ENCODE measurements around the gene TMED1.
"Not testable (repeated sequence)": the region's sequence is repeated elsewhere in the genome, so short reads cannot be mapped to it uniquely, and the experiment has no call there.

Gene TMED1

DNA sequence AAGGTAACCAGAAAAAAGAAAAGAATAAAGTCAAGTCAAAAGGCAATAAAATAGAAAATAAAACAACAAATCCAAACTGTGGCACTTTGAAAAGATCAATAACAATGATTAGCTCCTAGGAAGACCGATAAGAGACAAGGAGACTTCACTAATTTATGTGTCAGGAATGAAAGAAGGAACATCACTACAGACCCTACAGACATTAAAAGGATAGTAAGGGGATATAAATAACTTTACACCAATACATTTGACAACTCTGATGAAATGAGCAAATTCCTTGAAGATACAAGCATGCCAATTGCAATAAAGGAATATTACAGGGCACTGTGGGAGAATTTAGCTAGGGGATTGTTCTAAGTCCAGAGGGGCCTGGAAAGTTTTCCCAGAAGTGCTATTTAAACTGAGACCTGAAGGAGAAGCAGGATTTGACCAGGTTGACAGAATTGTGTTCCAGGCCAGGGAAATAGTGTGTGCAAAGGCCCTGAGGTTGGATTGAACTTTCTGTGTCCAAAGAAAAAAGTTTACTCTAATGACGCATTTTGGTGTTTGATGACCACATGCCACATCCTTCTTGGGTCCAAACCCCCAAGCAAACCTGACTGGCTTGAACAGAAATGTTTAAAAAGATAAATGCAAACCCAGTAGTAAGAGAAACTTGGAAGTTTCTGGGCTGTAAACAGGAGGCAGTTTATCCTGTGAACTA, 10.6 kb upstream of the TMED1 start:
- no peak overlapping the region for H3K27ac ChIP-seq
- no peaks in the 10 kb centered on the region for H3K36me3 ChIP-seq
- DNase-seq: no peak
- TF ChIP-seq, protein P1, sequence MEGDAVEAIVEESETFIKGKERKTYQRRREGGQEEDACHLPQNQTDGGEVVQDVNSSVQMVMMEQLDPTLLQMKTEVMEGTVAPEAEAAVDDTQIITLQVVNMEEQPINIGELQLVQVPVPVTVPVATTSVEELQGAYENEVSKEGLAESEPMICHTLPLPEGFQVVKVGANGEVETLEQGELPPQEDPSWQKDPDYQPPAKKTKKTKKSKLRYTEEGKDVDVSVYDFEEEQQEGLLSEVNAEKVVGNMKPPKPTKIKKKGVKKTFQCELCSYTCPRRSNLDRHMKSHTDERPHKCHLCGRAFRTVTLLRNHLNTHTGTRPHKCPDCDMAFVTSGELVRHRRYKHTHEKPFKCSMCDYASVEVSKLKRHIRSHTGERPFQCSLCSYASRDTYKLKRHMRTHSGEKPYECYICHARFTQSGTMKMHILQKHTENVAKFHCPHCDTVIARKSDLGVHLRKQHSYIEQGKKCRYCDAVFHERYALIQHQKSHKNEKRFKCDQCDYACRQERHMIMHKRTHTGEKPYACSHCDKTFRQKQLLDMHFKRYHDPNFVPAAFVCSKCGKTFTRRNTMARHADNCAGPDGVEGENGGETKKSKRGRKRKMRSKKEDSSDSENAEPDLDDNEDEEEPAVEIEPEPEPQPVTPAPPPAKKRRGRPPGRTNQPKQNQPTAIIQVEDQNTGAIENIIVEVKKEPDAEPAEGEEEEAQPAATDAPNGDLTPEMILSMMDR (IDR thresholded peaks at IDR 0.05; ENCODE audit: low read depth, low read length): no peak
- peaks cover 9% of the 10 kb centered on the region for H3K9me3 ChIP-seq (ENCODE audit: severe bottlenecking)
- no peak overlapping the region for H3K4me3 ChIP-seq (ENCODE audit: low read depth, low read length)
- no peaks in the 10 kb centered on the region for H3K27me3 ChIP-seq (ENCODE audit: insufficient read depth, low read depth, severe bottlenecking)

DNA sequence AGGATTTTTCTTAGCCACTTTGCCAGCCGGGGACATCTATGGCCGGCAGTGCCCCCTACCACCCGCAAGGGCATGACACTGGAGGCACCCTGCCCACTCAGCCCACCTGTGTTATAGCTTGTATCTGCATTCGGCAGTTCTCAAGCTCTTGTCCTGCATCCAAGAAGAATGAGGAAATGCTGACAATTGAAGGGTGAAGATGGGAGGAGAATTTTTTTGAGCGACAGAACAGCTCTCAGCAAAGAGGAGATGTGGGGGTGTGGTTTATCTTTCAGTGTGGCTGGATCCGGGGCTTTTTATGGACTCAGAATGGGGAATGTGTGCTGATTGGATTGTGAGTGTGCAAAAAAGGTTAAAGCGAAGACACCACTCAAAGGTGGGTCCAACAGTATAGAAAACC, 6.8 kb upstream of the TMED1 start:
- Histone ChIP-seq H3K27ac (no peak overlapping the region), H3K9me3 (ENCODE audit: severe bottlenecking) (peaks cover 12% of the 10 kb centered on the region), H3K27me3 (ENCODE audit: insufficient read depth, low read depth, severe bottlenecking) (no peaks in the 10 kb centered on the region), H3K36me3 (no peaks in the 10 kb centered on the region), H3K4me3 (ENCODE audit: low read depth, low read length) (no peak overlapping the region)
- no peak for DNase-seq
- TF ChIP-seq, protein P1 (IDR thresholded peaks at IDR 0.05; ENCODE audit: low read depth, low read length): no peak

DNA sequence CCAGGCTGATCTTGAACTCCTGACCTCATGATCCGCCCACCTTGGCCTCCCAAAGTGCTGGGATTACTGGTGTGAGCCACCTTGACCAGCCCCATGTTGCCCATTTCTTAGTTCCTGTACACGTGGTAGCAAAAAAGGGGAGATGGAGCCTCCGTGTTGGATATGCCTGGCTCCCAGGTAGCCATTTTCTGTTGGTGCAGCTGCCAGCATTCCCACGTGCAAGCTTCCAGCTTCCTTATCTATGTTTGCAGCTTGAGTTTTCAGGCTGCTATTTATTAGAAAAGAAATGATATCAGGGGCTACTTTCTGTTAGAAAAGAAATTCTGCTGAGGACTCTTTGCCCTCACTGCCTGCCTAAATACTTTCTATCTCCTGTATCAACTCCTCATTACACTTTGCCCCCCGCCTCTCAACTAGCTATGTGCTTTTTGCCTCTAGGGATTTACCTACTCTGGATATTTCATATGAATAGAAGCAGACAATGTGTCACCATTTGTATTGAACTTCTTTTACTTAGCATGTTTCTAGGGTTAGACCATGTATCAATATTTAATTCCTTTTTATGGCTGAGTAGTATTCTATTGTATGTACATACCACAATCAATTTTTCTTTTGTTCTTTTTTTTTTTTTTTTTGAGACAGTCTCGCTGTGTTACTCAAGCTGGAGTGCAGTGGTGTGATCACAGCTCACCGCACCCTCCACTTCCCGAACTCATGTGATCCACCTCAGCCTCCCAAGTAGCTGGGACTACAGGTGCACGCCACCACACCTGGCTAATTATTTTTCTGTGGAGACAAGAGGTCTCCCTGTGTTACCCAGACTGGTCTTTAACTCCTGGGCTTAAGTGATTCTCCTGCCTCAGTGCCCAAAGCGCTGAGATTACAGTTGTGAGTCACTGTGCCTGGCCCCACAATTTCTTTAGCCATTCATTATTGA, 3.4 kb upstream of the TMED1 start:
- DNase-seq: no peak

DNA sequence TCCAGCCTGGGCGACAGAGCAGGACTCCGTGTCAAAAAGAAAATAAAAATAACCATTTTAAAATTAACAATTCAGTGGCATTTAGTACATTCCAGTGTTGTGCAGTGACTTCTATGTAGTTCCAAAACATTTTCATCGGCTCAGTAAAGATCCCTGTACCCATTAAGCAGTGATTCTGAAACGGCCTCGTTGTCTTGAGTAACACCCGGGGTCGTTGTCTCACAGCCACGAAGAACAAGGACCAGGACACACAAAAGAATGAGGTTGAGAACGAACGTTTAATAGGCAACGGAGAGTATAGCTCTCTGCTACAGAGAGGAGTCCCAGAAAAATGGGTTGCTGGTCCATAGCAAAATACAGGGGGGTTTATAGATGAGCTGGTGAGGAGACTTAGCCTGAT, 2.4 kb upstream of the TMED1 start:
- peaks cover 17% of the 10 kb centered on the region for H3K36me3 ChIP-seq
- H3K9me3 ChIP-seq (ENCODE audit: severe bottlenecking): peaks cover 10% of the 10 kb centered on the region
- H3K27me3 ChIP-seq (ENCODE audit: insufficient read depth, low read depth, severe bottlenecking): no peaks in the 10 kb centered on the region
- no peak overlapping the region for H3K27ac ChIP-seq
- H3K4me3 ChIP-seq (ENCODE audit: low read depth, low read length): no peak overlapping the region
- TF ChIP-seq, protein P1 (IDR thresholded peaks at IDR 0.05; ENCODE audit: low read depth, low read length): no peak
- no peak for DNase-seq

More for the DNA sequence above, 3.4 kb upstream of the TMED1 start:
- no peak overlapping the region for H3K27ac ChIP-seq
- TF ChIP-seq, protein P1 (IDR thresholded peaks at IDR 0.05; ENCODE audit: low read depth, low read length): no peak
- peaks cover 10% of the 10 kb centered on the region for H3K9me3 ChIP-seq (ENCODE audit: severe bottlenecking)
- H3K36me3 ChIP-seq: peaks cover 9% of the 10 kb centered on the region
- no peak overlapping the region for H3K4me3 ChIP-seq (ENCODE audit: low read depth, low read length)
- no peaks in the 10 kb centered on the region for H3K27me3 ChIP-seq (ENCODE audit: insufficient read depth, low read depth, severe bottlenecking)

DNA sequence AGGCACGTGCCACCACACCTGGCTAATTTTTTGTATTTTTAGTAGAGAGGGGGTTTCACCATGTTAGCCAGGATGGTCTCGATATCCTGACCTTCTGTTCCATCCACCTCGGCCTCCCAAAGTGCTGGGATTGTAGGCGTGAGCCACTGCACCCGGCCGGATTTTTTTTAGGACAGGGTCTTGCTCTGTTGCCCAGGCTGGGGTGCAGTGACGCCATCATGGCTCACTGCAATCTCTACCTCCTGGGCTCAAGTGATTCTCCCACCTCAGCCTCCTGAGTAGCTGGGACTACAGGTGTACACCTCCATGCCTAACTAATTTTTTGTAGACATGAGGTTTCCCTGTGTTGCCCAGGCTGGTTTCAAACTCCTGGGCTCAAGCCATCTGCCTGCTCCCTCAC, 1.6 kb upstream of the TMED1 start:
- H3K27ac ChIP-seq; H3K4me3 ChIP-seq (ENCODE audit: low read depth, low read length); H3K27me3 ChIP-seq (ENCODE audit: insufficient read depth, low read depth, severe bottlenecking); DNase-seq; H3K9me3 ChIP-seq (ENCODE audit: severe bottlenecking): not testable (repeated sequence)
- peaks cover 25% of the 10 kb centered on the region for H3K36me3 ChIP-seq

Measured in WERI-Rb-1 (cell line).